Measurements from ENCODE around the gene FEN1.

- TF ChIP-seq REST (IDR thresholded peaks at IDR 0.05; ENCODE audit: low read depth) (no peak), TCF12 (IDR thresholded peaks at IDR 0.05; ENCODE audit: low read depth) (no peak), FOXM1 (IDR thresholded peaks at IDR 0.05; ENCODE audit: borderline replicate concordance, low read depth) (no peak), YY1 (IDR thresholded peaks at IDR 0.05; ENCODE audit: low read depth) (no peak), TEAD4 (IDR thresholded peaks at IDR 0.05) (no peak), TAF1 (IDR thresholded peaks at IDR 0.05; ENCODE audit: low read depth) (no peak), EP300 (IDR thresholded peaks at IDR 0.05; ENCODE audit: borderline replicate concordance) (no peak), MAX (IDR thresholded peaks at IDR 0.05) (no peak), USF1 (IDR thresholded peaks at IDR 0.05) (no peak)
Observed at GRCh38 chr11:61752925-61753521, 39.7 kb upstream of the FEN1 start.
